Stomach (tissue), 4 donors: ENCODE data around the gene MTCL1.

ENCODE experiments used
- EP300 ChIP-seq: sonication (generic); formaldehyde crosslinking; IDR thresholded peaks from one replicate; pipeline ENCODE4 v1.6.1; 2017; ENCODE audit warnings: antibody characterized with exemption
- POLR2A ChIP-seq, 4 donors: fragments of 450-650 bp; IDR thresholded peaks; one replicate each; pipeline ENCODE4 v1.6.1; 2016; ENCODE audit warnings: antibody characterized with exemption in 4 of 4, control low read depth in 2 of 4, mild to moderate bottlenecking in 1 of 4, moderate library complexity in 1 of 4
- POLR2AphosphoS5 ChIP-seq, 3 donors: sonication (generic); formaldehyde crosslinking; IDR thresholded peaks; one replicate each; pipeline ENCODE4 v1.6.1; 2016; ENCODE audit warnings: antibody characterized with exemption in 3 of 3
- TF ChIP-seq, protein P1 (sequence below), 7 experiments: fragments of 450-650 bp in 4 of 7; fragments of 200-600 bp in 3 of 7; sonication (generic) in 3 of 7; IDR thresholded peaks; one replicate each; pipeline ENCODE4 v1.5.1; 2016 to 2019; ENCODE audit warnings: antibody characterized with exemption in 7 of 7, control low read depth in 2 of 7, mild to moderate bottlenecking in 1 of 7

DNA sequence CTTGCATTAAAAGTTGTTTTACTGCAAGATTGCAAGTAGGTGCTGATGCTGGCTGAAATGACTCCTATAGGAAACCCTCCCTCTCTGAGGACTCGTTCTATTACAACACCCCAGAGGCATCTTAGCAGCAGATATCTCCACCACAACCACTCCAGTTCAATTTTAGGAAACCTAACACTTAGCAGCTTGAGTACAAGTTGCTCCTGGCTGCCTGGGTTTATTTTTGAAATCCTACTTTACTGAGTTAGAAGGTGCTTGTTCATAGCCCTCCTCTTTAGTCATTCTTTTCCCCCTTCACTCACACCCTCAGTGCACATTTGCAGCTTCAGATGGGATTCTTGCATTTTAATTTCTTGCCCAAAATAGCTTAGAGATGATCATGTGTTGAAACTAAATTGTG lies 111.5 kb downstream of the MTCL1 start:
- TF ChIP-seq, protein P1, sequence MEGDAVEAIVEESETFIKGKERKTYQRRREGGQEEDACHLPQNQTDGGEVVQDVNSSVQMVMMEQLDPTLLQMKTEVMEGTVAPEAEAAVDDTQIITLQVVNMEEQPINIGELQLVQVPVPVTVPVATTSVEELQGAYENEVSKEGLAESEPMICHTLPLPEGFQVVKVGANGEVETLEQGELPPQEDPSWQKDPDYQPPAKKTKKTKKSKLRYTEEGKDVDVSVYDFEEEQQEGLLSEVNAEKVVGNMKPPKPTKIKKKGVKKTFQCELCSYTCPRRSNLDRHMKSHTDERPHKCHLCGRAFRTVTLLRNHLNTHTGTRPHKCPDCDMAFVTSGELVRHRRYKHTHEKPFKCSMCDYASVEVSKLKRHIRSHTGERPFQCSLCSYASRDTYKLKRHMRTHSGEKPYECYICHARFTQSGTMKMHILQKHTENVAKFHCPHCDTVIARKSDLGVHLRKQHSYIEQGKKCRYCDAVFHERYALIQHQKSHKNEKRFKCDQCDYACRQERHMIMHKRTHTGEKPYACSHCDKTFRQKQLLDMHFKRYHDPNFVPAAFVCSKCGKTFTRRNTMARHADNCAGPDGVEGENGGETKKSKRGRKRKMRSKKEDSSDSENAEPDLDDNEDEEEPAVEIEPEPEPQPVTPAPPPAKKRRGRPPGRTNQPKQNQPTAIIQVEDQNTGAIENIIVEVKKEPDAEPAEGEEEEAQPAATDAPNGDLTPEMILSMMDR (IDR thresholded peaks at IDR 0.05): no peak
- TF ChIP-seq POLR2AphosphoS5 (IDR thresholded peaks at IDR 0.05) (no peak), POLR2A (IDR thresholded peaks at IDR 0.05) (no peak), EP300 (no peak)
